Measurements from ENCODE around the gene ABCA4. TPM values are rescaled to one million over a fixed set of nuclear protein-coding genes. Genes with fewer than 3 reads are reported as not detected.
"Not testable (repeated sequence)": the region's sequence is repeated elsewhere in the genome, so short reads cannot be mapped to it uniquely, and the experiment has no call there.

The ABCA4 gene
- total RNA-seq, 4 donors from 2014 or later, result 0.19 to 1.7 (median 0.45) TPM

GRCh38 chr1:93959413-93959812 lies 161.5 kb downstream of the ABCA4 start:
- H3K27me3 ChIP-seq, result no peaks in the 10 kb centered on the region
- H3K36me3 ChIP-seq, result no peaks in the 10 kb centered on the region
- 64% methylated on average over 5 of the region's 5 CpGs for WGBS
- peak; percentile 68 for DNase-seq (ENCODE audit: extremely low spot score)
- no peaks in the 10 kb centered on the region for H3K4me1 ChIP-seq
- no peak overlapping the region for H3K27ac ChIP-seq (replicated peaks in 1 of 4)
- intact Hi-C loops (cut with DNase I), result no loop called here
- H3K9me3 ChIP-seq, result peaks cover 0 to 24% (median 10%) of the 10 kb centered on the region in 4 donors
- TF ChIP-seq EP300 (IDR thresholded peaks at IDR 0.05) (no peak), POLR2AphosphoS5 (IDR thresholded peaks at IDR 0.05) (no peak), POLR2A (IDR thresholded peaks at IDR 0.05; ENCODE audit: low read depth) (no peak), CTCF (IDR thresholded peaks at IDR 0.05) (no peak)
- no peak overlapping the region for H3K4me3 ChIP-seq

- Histone ChIP-seq H3K36me3 (no peaks in the 10 kb centered on the region), H3K27me3 (no peaks in the 10 kb centered on the region), H3K27ac (replicated peaks in 1 of 4) (no peak overlapping the region), H3K9me3 (peaks cover 0 to 24% (median 10%) of the 10 kb centered on the region in 4 donors), H3K4me1 (no peaks in the 10 kb centered on the region), H3K4me3 (no peak overlapping the region)
- intact Hi-C loops (cut with DNase I), result no loop called here
- no peak for TF ChIP-seq EP300 (IDR thresholded peaks at IDR 0.05)
- TF ChIP-seq POLR2AphosphoS5 (IDR thresholded peaks at IDR 0.05), result no peak
- TF ChIP-seq CTCF (IDR thresholded peaks at IDR 0.05), result no peak
- TF ChIP-seq POLR2A (IDR thresholded peaks at IDR 0.05; ENCODE audit: low read depth), result no peak
- 67% methylated on average over 1 of the region's 1 CpG for WGBS
- DNase-seq (ENCODE audit: extremely low spot score), result no peak
Measured at GRCh38 chr1:93958726-93959100, 162.2 kb downstream of the ABCA4 start.

- no peak for DNase-seq (ENCODE audit: extremely low spot score)
- H3K4me3 ChIP-seq, result no peak overlapping the region
- WGBS, result 44% methylated on average over 1 of the region's 1 CpG
- no peaks in the 10 kb centered on the region for H3K27me3 ChIP-seq
- no peak for TF ChIP-seq EP300 (IDR thresholded peaks at IDR 0.05)
- no peak for TF ChIP-seq POLR2AphosphoS5 (IDR thresholded peaks at IDR 0.05)
- TF ChIP-seq POLR2A (IDR thresholded peaks at IDR 0.05; ENCODE audit: low read depth), result no peak
- no peak overlapping the region for H3K27ac ChIP-seq (replicated peaks in 1 of 4)
- H3K36me3 ChIP-seq, result no peaks in the 10 kb centered on the region
- no peaks in the 10 kb centered on the region for H3K4me1 ChIP-seq
- H3K9me3 ChIP-seq, result peaks cover 0 to 24% (median 10%) of the 10 kb centered on the region in 4 donors
- intact Hi-C loops (cut with DNase I), result no loop called here
Measured at GRCh38 chr1:93958032-93958725, 162.8 kb downstream of the ABCA4 start.

GRCh38 chr1:93955765-93956164 lies 165.2 kb downstream of the ABCA4 start:
- TF ChIP-seq POLR2A (IDR thresholded peaks at IDR 0.05; ENCODE audit: low read depth), result no peak
- TF ChIP-seq CTCF (IDR thresholded peaks at IDR 0.05), result no peak
- no peak for TF ChIP-seq POLR2AphosphoS5 (IDR thresholded peaks at IDR 0.05)
- no peak for TF ChIP-seq EP300 (IDR thresholded peaks at IDR 0.05)
- Histone ChIP-seq H3K36me3 (no peaks in the 10 kb centered on the region), H3K27me3 (no peaks in the 10 kb centered on the region), H3K9me3 (peaks cover 0 to 24% (median 10%) of the 10 kb centered on the region in 4 donors), H3K27ac (replicated peaks in 1 of 4) (no peak overlapping the region), H3K4me1 (no peaks in the 10 kb centered on the region), H3K4me3 (no peak overlapping the region)
- 62% methylated on average over 1 of the region's 1 CpG for WGBS
- intact Hi-C loops (cut with DNase I), result no loop called here
- DNase-seq (ENCODE audit: extremely low spot score), result no peak

GRCh38 chr1:93947002-93947686 lies 173.8 kb downstream of the ABCA4 start:
- H3K9me3 ChIP-seq; H3K27me3 ChIP-seq; H3K36me3 ChIP-seq; H3K4me3 ChIP-seq; DNase-seq (ENCODE audit: extremely low spot score); H3K4me1 ChIP-seq; H3K27ac ChIP-seq (replicated peaks in 1 of 4); intact Hi-C loops (cut with DNase I): not testable (repeated sequence)
- WGBS, result 84% methylated on average over 2 of the region's 2 CpGs

Other genes starting within 250 kb of the ABCA4 start
- gene DNTTIP2, start 241.9 kb downstream of the ABCA4 start, total RNA-seq, result 10 to 100 TPM; 23.3 to 43.4 (median 31.4) TPM
- gene GCLM, start 211.7 kb downstream of the ABCA4 start, total RNA-seq, result 10 to 100 TPM in 1 of 4 donors, 1 to 10 TPM in 3; 4.2 to 18.4 (median 6.3) TPM
- 10 to 100 TPM; 18.4 to 40.2 (median 23.7) TPM for gene ARHGAP29, start 116.4 kb upstream of the ABCA4 start, total RNA-seq

Measured in esophagus muscularis mucosa (tissue), 4 donors.